B cell (primary cell): ENCODE data around the gene OR6C75. TPM values are rescaled to one million over a fixed set of nuclear protein-coding genes. Genes with fewer than 3 reads are reported as not detected.

Source experiments
- ATAC-seq: fragments of 200-7000 bp; cut with Tn5 transposase; one replicate; pipeline ENCODE4 v1.10.0; 2021; ENCODE audit warnings: low read depth, mild to moderate bottlenecking, moderate number of reproducible peaks, moderate library complexity
- CTCF ChIA-PET: fragments of 350-600 bp; sonication (Branson Sonifier 250); formaldehyde crosslinking; loops from one replicate; lab custom pipeline; 2021; ENCODE audit warnings: antibody characterized with exemption, inconsistent platforms; lab: Charles Lee
- POLR2A ChIA-PET: fragments of 350-600 bp; sonication (Branson Sonifier 250); formaldehyde crosslinking; loops from one replicate; lab custom pipeline; 2021; ENCODE audit warnings: antibody characterized with exemption; lab: Charles Lee
- DNase-seq: peaks from one replicate; pipeline ENCODE4 v3.0.0; 2013
- H2AFZ ChIP-seq: 2 replicates; pipeline ENCODE4 v1.6.1; 2012; ENCODE audit warnings: mild to moderate bottlenecking, low read depth, low read length; ENCODE audit not compliant: insufficient read depth, poor library complexity, severe bottlenecking
- H3K27ac ChIP-seq, 2 donors: 1 replicate in 1 of 2; 2 replicates in 1 of 2; pipeline ENCODE4 v1.5.1; 2012 to 2013; ENCODE audit warnings: low read length in 2 of 2, mild to moderate bottlenecking in 2 of 2, moderate library complexity in 1 of 2
- H3K27me3 ChIP-seq, 4 experiments: fragments of 200-600 bp in 1 of 4; sonication (generic) in 1 of 4; replicated peaks in 1 of 4; 1 replicate in 2 of 4; 2 replicates in 2 of 4; pipeline versions ENCODE4 v1.6.1 to v1.7.0; 2013 to 2016; ENCODE audit warnings: low read length in 3 of 4, mild to moderate bottlenecking in 2 of 4, mixed read lengths in 1 of 4, moderate library complexity in 1 of 4; ENCODE audit not compliant: insufficient read depth in 4 of 4, control insufficient read depth in 3 of 4; ENCODE audit errors: control extremely low read depth in 1 of 4
- H3K36me3 ChIP-seq, 2 experiments: replicated peaks in 1 of 2; 1 replicate in 1 of 2; 2 replicates in 1 of 2; pipeline versions ENCODE4 v1.6.1 to v1.7.1; 2013; ENCODE audit warnings: low read length in 1 of 2; ENCODE audit not compliant: insufficient read depth in 2 of 2, control insufficient read depth in 1 of 2; ENCODE audit errors: control extremely low read depth in 1 of 2, extremely low read depth in 1 of 2
- H3K4me1 ChIP-seq, 2 donors: fragments of 200-600 bp in 1 of 2; sonication (generic) in 1 of 2; 1 replicate in 1 of 2; 2 replicates in 1 of 2; pipeline versions ENCODE4 v1.5.1 to v1.6.1; 2013 to 2017; ENCODE audit warnings: low read length in 2 of 2; ENCODE audit not compliant: control insufficient read depth in 2 of 2, insufficient read depth in 2 of 2
- H3K4me2 ChIP-seq: replicated peaks from 2 replicates; pipeline ENCODE3; 2012; ENCODE audit warnings: mild to moderate bottlenecking, low read depth, low read length; ENCODE audit not compliant: poor library complexity, severe bottlenecking
- H3K4me3 ChIP-seq, 5 experiments: fragments of 200-600 bp in 1 of 5; sonication (generic) in 1 of 5; 1 replicate in 3 of 5; 2 replicates in 2 of 5; pipeline versions ENCODE4 v1.5.1 to v1.7.0; 2011 to 2016; ENCODE audit warnings: low read length in 4 of 5, mild to moderate bottlenecking in 4 of 5, low read depth in 2 of 5, control low read depth in 1 of 5, moderate library complexity in 1 of 5; ENCODE audit not compliant: insufficient read depth in 1 of 5; ENCODE audit errors: control extremely low read depth in 1 of 5, extremely low read depth in 1 of 5
- H3K79me2 ChIP-seq: fragments of 200-600 bp; sonication (generic); one replicate; pipeline ENCODE4 v1.6.0; 2016; ENCODE audit warnings: low read length; ENCODE audit not compliant: control insufficient read depth, insufficient read depth
- H3K9ac ChIP-seq: fragments of 200-600 bp; sonication (generic); 2 replicates; pipeline ENCODE4 v1.6.1; 2017; ENCODE audit warnings: mild to moderate bottlenecking, low read length, moderate library complexity
- H3K9me3 ChIP-seq, 3 donors: one replicate each; pipeline versions ENCODE4 v1.6.1 to v1.7.1; 2013; ENCODE audit warnings: low read length in 2 of 3; ENCODE audit not compliant: control insufficient read depth in 2 of 3, insufficient read depth in 1 of 3; ENCODE audit errors: control extremely low read depth in 1 of 3
- H4K20me1 ChIP-seq: 2 replicates; pipeline ENCODE4 v1.6.0; 2012; ENCODE audit warnings: mild to moderate bottlenecking, low read length; ENCODE audit not compliant: insufficient read depth, control insufficient read depth, poor library complexity, severe bottlenecking
- H3K27ac Mint-ChIP-seq: one replicate; pipeline ENCODE4 v1.8.0; 2021; ENCODE audit warnings: mixed read lengths
- H3K27me3 Mint-ChIP-seq: one replicate; pipeline ENCODE4 v1.8.0; 2021; ENCODE audit warnings: mixed read lengths
- H3K4me1 Mint-ChIP-seq: one replicate; pipeline ENCODE4 v1.8.0; 2021; ENCODE audit warnings: mixed read lengths
- H3K4me3 Mint-ChIP-seq: one replicate; pipeline ENCODE4 v1.8.0; 2021; ENCODE audit warnings: mixed read lengths
- H3K9me3 Mint-ChIP-seq: one replicate; pipeline ENCODE4 v1.8.0; 2022; ENCODE audit warnings: mixed read lengths; ENCODE audit not compliant: insufficient read depth
- EZH2 ChIP-seq: IDR thresholded peaks from 2 replicates; pipeline ENCODE4 v1.6.1; 2012; ENCODE audit warnings: borderline replicate concordance, low read depth, mild to moderate bottlenecking, moderate library complexity, low read length; ENCODE audit not compliant: insufficient read depth, poor library complexity, severe bottlenecking
- WGBS: methylation state at CpG from one replicate; pipeline ENCODE4 v1.1.5; 2013; ENCODE audit warnings: missing lambda C conversion rate; ENCODE audit not compliant: insufficient coverage; 5-methylcytosine and 5-hydroxymethylcytosine counted together
- intact Hi-C: fragments of 100-400 bp; cut with micrococcal nuclease; formaldehyde crosslinking; loops from one replicate; pipeline ENCODE4 v1.10.0; 2022
- polyA minus RNA-seq: library from RNA; depleted of rRNA, polyadenylated mRNA; stranded (reverse); fragments of >200 nt; gene quantifications from 2 replicates; pipeline ENCODE4 v1.2.3, GENCODE V29; 2012
- polyA plus RNA-seq: library from polyadenylated mRNA; depleted of rRNA; stranded (reverse); fragments of >200 nt; gene quantifications from 2 replicates; pipeline ENCODE4 v1.2.3, GENCODE V29; 2012
- total RNA-seq, 2 donors: library from RNA; stranded (reverse); fragments of 120-200 nt in 1 of 2; gene quantifications; 1 replicate in 1 of 2; 2 replicates in 1 of 2; pipeline versions ENCODE4 v1.2.3 to v1.2.4, GENCODE V29; 2013 to 2022
- TF ChIP-seq, protein P1 (sequence below): fragments of 200-600 bp; IDR thresholded peaks from one replicate; pipeline ENCODE4 v1.8.0; 2022; ENCODE audit warnings: antibody characterized with exemption, mild to moderate bottlenecking

The OR6C75 gene
- not detected in 2 replicates for total RNA-seq
- total RNA-seq (2013) = not detected
- not detected in 2 replicates for polyA plus RNA-seq
- polyA minus RNA-seq = not detected in 2 replicates

DNA sequence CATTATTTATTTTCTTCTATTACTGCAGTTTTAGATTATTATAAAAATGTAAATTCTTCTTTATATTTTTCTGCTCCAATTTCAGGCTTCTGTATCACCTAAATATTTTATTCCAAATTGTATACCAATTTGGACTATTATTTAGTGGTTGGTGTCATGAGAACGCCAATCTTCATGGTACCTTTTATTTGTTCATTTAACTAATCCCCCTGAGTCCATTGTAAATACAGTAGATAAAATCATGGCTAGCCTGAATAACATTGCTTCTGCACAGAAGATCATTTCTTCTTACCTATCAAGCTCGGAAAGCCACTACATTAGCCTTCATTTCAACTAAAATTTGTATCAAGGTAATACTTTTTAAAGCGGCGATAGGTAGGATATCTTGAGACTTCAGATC, at the start of gene OR6C75:
OR6C75 (plus strand) TSS at position 301 of the 400 bp plus-strand sequence. CDS start 2,136 bp downstream, outside the sequence.
- H3K4me1 Mint-ChIP-seq = no peaks in the 10 kb centered on the region
- no CpG with 5 or more reads among the region's 4 CpGs for WGBS
- POLR2A ChIA-PET = no interaction called here
- Histone ChIP-seq H3K4me1 (no peaks in the 10 kb centered on the region), H3K9me3 (peaks cover 0 to 2% (median 0%) of the 10 kb centered on the region in 3 donors), H3K36me3 (no peaks in the 10 kb centered on the region), H3K4me3 (no peak within 1 kb of the TSS), H3K4me2 (no peak within 1 kb of the TSS), H3K27me3 (peaks cover 0 to 6% (median 6%) of the 10 kb centered on the region in 4 experiments), H2AFZ (no peak within 1 kb of the TSS), H3K9ac (no peak within 1 kb of the TSS), H3K27ac (no peak within 1 kb of the TSS), H3K79me2 (no peaks in the 10 kb centered on the region), H4K20me1 (no peaks in the 10 kb centered on the region)
- no peaks in the 10 kb centered on the region for H3K9me3 Mint-ChIP-seq
- TF ChIP-seq EZH2 = no peak
- TF ChIP-seq, protein P1, sequence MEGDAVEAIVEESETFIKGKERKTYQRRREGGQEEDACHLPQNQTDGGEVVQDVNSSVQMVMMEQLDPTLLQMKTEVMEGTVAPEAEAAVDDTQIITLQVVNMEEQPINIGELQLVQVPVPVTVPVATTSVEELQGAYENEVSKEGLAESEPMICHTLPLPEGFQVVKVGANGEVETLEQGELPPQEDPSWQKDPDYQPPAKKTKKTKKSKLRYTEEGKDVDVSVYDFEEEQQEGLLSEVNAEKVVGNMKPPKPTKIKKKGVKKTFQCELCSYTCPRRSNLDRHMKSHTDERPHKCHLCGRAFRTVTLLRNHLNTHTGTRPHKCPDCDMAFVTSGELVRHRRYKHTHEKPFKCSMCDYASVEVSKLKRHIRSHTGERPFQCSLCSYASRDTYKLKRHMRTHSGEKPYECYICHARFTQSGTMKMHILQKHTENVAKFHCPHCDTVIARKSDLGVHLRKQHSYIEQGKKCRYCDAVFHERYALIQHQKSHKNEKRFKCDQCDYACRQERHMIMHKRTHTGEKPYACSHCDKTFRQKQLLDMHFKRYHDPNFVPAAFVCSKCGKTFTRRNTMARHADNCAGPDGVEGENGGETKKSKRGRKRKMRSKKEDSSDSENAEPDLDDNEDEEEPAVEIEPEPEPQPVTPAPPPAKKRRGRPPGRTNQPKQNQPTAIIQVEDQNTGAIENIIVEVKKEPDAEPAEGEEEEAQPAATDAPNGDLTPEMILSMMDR = no peak
- intact Hi-C loops = no loop called here
- peaks cover 25% of the 10 kb centered on the region for H3K27me3 Mint-ChIP-seq
- CTCF ChIA-PET = no interaction called here
- no peak within 1 kb of the TSS for H3K27ac Mint-ChIP-seq
- H3K4me3 Mint-ChIP-seq = no peak within 1 kb of the TSS
- DNase-seq = no peak
- ATAC-seq = no peak

DNA sequence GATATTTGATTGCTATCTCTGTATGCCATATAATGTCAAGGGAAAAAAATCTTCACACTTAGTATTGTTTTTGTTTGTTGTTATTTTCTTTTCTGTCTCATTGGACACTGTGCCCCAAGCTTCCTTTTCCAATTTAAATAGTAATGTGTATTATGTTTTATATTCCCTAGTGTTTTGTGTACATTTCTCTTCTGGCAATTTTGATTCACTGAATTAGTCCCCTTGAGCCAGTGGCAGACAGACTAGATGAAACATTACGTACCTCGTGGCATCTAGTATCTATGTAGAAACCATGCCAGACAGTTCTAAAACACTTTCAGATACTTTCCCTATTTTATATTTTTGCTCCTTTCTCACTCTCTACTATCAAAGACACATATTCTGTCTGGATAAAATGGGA, 48.7 kb upstream of the OR6C75 start, which contains the start of gene OR6C1:
OR6C1 (plus strand) TSS at position 301 of the 400 bp plus-strand sequence. CDS start 6,257 bp downstream, outside the sequence.
- no peak for ATAC-seq
- H3K4me1 ChIP-seq = no peaks in the 10 kb centered on the region
- TF ChIP-seq, protein P1 = no peak
- no peak for TF ChIP-seq EZH2
- H3K79me2 ChIP-seq = no peaks in the 10 kb centered on the region
- H4K20me1 ChIP-seq = no peaks in the 10 kb centered on the region
- DNase-seq = no peak
- Mint-ChIP-seq H3K27me3 (peaks cover 18% of the 10 kb centered on the region), H3K9me3 (no peaks in the 10 kb centered on the region), H3K4me3 (no peak within 1 kb of the TSS), H3K27ac (no peak within 1 kb of the TSS), H3K4me1 (no peaks in the 10 kb centered on the region)
- intact Hi-C loops = no loop called here
- H3K27me3 ChIP-seq = peaks cover 0 to 4% (median 0%) of the 10 kb centered on the region in 4 experiments
- no peak within 1 kb of the TSS for H3K9ac ChIP-seq
- H3K4me2 ChIP-seq = no peak within 1 kb of the TSS
- ChIA-PET POLR2A (no interaction called here), CTCF (no interaction called here)
- no peak within 1 kb of the TSS for H3K4me3 ChIP-seq
- no peaks in the 10 kb centered on the region for H3K36me3 ChIP-seq
- no peak within 1 kb of the TSS for H2AFZ ChIP-seq
- no peaks in the 10 kb centered on the region for H3K9me3 ChIP-seq
- H3K27ac ChIP-seq = no peak within 1 kb of the TSS
- WGBS = 100% methylated on average over 2 of the region's 2 CpGs
